HepG2 (cell line): ENCODE data around the gene XRN1. TPM values are rescaled to one million over a fixed set of nuclear protein-coding genes. Genes with fewer than 3 reads are reported as not detected.
"Not testable (repeated sequence)": the region's sequence is repeated elsewhere in the genome, so short reads cannot be mapped to it uniquely, and the experiment has no call there.

Source experiments
- ATF7 ChIP-seq, 2 experiments: fragments of 450-650 bp in 1 of 2; sonication (generic) in 1 of 2; formaldehyde crosslinking in 1 of 2; IDR thresholded peaks; 2 replicates each; pipeline versions ENCODE4 v1.4.0 to v1.6.1; 2016 to 2020; ENCODE audit warnings: antibody characterized with exemption in 1 of 2, mild to moderate bottlenecking in 1 of 2, missing genetic modification reagents in 1 of 2
- BCL6 ChIP-seq: IDR thresholded peaks from 2 replicates; pipeline ENCODE4 v1.6.1; 2016; ENCODE audit warnings: missing genetic modification reagents, missing compliant biosample characterization
- CCDC6 ChIP-seq: sonication (generic); formaldehyde crosslinking; IDR thresholded peaks from 2 replicates; pipeline ENCODE4 v1.8.1; 2022; ENCODE audit warnings: mild to moderate bottlenecking, missing genetic modification reagents, moderate library complexity
- CEBPG ChIP-seq: IDR thresholded peaks from 2 replicates; pipeline ENCODE4 v1.6.1; 2016
- EP300 ChIP-seq, 3 experiments: sonication (generic) in 1 of 3; formaldehyde crosslinking in 1 of 3; IDR thresholded peaks; 2 replicates each; pipeline versions ENCODE4 v1.5.1 to v1.6.1; 2011 to 2020; ENCODE audit warnings: low read depth in 2 of 3, low read length in 2 of 3, borderline replicate concordance in 1 of 3, improper control_type of control experiment in 1 of 3, mild to moderate bottlenecking in 1 of 3, missing genetic modification reagents in 1 of 3, moderate library complexity in 1 of 3
- FOXA1 ChIP-seq, 2 experiments: fragments of 450-650 bp in 1 of 2; sonication (generic) in 1 of 2; formaldehyde crosslinking in 1 of 2; IDR thresholded peaks; 2 replicates each; pipeline versions ENCODE4 v1.4.0 to v1.6.1; 2016 to 2020; ENCODE audit warnings: missing genetic modification reagents in 1 of 2
- GATA4 ChIP-seq: sonication (generic); IDR thresholded peaks from 2 replicates; pipeline ENCODE4 v1.6.1; 2016; ENCODE audit warnings: antibody characterized with exemption, low read depth, borderline replicate concordance
- HMG20A ChIP-seq: IDR thresholded peaks from 2 replicates; pipeline ENCODE4 v1.6.1; 2016; ENCODE audit warnings: borderline replicate concordance
- ISL2 ChIP-seq: sonication (generic); formaldehyde crosslinking; IDR thresholded peaks from 2 replicates; pipeline ENCODE4 v1.5.0; 2020; ENCODE audit warnings: missing genetic modification reagents
- KDM1A ChIP-seq: IDR thresholded peaks from 2 replicates; pipeline ENCODE4 v1.6.1; 2016; ENCODE audit warnings: missing compliant biosample characterization
- NFIC ChIP-seq: IDR thresholded peaks from 2 replicates; pipeline ENCODE4 v1.6.1; 2012; ENCODE audit warnings: mild to moderate bottlenecking, low read length, inconsistent platforms
- NR2F6 ChIP-seq, 2 experiments: IDR thresholded peaks; 2 replicates each; pipeline ENCODE4 v1.6.1; 2016; ENCODE audit warnings: antibody characterized with exemption in 1 of 2, mild to moderate bottlenecking in 1 of 2
- TEAD3 ChIP-seq: optimal IDR thresholded peaks from 2 replicates; pipeline ENCODE3; 2016; ENCODE audit warnings: borderline replicate concordance
- polyA plus RNA-seq, 8 experiments: library from polyadenylated mRNA; depleted of rRNA in 3 of 8; stranded (reverse) in 7 of 8; unstranded in 1 of 8; fragments of >200 nt; fragmentation: Illumina TruSeq in 4 of 8; extraction: Trizol in 4 of 8; gene quantifications; 2 replicates each; pipeline versions ENCODE4 v1.2.1 to v1.2.3, GENCODE V29; 2011 to 2016; ENCODE audit warnings: low read depth in 4 of 8, missing spikeins in 1 of 8, mixed read lengths in 1 of 8; ENCODE audit not compliant: insufficient read depth in 1 of 8
- total RNA-seq, 5 experiments: library from RNA; depleted of rRNA; stranded (reverse); fragments of >200 nt; fragmentation: Illumina TruSeq; extraction: Trizol; gene quantifications; 2 replicates each; pipeline ENCODE4 v1.2.3, GENCODE V29; 2016; ENCODE audit warnings: low read depth in 1 of 5
- TF ChIP-seq, protein P1 (sequence below): sonication (generic); formaldehyde crosslinking; IDR thresholded peaks from 2 replicates; pipeline ENCODE4 v1.4.0; 2020; ENCODE audit warnings: missing genetic modification reagents
- TF ChIP-seq, protein P2 (sequence below): sonication (generic); formaldehyde crosslinking; IDR thresholded peaks from 2 replicates; pipeline ENCODE4 v1.4.0; 2020; ENCODE audit warnings: missing genetic modification reagents, mild to moderate bottlenecking, borderline replicate concordance
- TF ChIP-seq, protein P3 (sequence below): IDR thresholded peaks from 2 replicates; pipeline ENCODE4 v1.4.0; 2020; ENCODE audit warnings: mild to moderate bottlenecking, missing genetic modification reagents
- TF ChIP-seq, protein P4 (sequence below), 2 experiments: sonication (generic) in 1 of 2; formaldehyde crosslinking in 1 of 2; IDR thresholded peaks; 2 replicates each; pipeline versions ENCODE4 v1.4.0 to v1.6.1; 2016 to 2020; ENCODE audit warnings: borderline replicate concordance in 1 of 2, low read depth in 1 of 2, mild to moderate bottlenecking in 1 of 2, missing genetic modification reagents in 1 of 2

Gene XRN1
- total and polyA plus RNA-seq, 2 of the 13 experiments (the other 11 are each of a cell fraction or from before 2014, with no cell fraction given), result 13.2 to 13.3 TPM

DNA sequence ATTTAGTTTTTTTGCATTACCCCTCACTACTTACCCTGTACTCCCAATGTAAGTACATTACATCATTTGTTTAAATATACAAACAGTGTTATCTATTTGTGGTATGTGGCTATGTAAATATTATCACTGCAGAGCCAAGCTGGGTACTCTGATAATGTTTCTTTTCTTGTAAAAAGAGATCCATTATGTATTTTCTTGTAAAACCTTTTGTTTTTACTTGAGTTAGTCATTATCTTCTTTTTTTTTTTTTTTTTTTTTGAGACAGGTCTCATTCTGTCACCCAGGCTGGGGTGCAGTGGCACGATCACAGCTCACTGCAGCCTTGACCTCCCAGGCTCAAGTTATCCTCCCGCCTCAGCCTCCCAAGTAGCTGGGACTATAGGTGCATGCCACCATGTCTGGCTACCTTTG is 131.9 kb downstream of the XRN1 start (continued):
- TF ChIP-seq, protein P1, sequence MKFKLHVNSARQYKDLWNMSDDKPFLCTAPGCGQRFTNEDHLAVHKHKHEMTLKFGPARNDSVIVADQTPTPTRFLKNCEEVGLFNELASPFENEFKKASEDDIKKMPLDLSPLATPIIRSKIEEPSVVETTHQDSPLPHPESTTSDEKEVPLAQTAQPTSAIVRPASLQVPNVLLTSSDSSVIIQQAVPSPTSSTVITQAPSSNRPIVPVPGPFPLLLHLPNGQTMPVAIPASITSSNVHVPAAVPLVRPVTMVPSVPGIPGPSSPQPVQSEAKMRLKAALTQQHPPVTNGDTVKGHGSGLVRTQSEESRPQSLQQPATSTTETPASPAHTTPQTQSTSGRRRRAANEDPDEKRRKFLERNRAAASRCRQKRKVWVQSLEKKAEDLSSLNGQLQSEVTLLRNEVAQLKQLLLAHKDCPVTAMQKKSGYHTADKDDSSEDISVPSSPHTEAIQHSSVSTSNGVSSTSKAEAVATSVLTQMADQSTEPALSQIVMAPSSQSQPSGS (CRISPR knock-in tag), result peak; percentile 97
- TF ChIP-seq HMG20A (CRISPR knock-in tag), result peak; percentile 86; the same call in 1 of the 2 replicates
- peak; percentile 89 for TF ChIP-seq ATF7 (IDR thresholded peaks at IDR 0.05)
- TF ChIP-seq ATF7 (CRISPR knock-in tag; IDR thresholded peaks at IDR 0.05); NR2F6 (CRISPR knock-in tag; IDR thresholded peaks at IDR 0.05); EP300 (CRISPR knock-in tag; IDR thresholded peaks at IDR 0.05; ENCODE audit: borderline replicate concordance): not testable (repeated sequence)
- peak; percentile 45; the same call in 1 of the 2 replicates for TF ChIP-seq BCL6 (CRISPR knock-in tag)
- TF ChIP-seq, protein P2, sequence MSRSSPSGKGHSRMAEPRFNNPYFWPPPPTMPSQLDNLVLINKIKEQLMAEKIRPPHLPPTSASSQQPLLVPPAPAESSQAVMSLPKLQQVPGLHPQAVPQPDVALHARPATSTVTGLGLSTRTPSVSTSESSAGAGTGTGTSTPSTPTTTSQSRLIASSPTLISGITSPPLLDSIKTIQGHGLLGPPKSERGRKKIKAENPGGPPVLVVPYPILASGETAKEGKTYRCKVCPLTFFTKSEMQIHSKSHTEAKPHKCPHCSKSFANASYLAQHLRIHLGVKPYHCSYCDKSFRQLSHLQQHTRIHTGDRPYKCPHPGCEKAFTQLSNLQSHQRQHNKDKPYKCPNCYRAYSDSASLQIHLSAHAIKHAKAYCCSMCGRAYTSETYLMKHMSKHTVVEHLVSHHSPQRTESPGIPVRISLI (CRISPR knock-in tag), result peak; percentile 83
- TF ChIP-seq, protein P3, sequence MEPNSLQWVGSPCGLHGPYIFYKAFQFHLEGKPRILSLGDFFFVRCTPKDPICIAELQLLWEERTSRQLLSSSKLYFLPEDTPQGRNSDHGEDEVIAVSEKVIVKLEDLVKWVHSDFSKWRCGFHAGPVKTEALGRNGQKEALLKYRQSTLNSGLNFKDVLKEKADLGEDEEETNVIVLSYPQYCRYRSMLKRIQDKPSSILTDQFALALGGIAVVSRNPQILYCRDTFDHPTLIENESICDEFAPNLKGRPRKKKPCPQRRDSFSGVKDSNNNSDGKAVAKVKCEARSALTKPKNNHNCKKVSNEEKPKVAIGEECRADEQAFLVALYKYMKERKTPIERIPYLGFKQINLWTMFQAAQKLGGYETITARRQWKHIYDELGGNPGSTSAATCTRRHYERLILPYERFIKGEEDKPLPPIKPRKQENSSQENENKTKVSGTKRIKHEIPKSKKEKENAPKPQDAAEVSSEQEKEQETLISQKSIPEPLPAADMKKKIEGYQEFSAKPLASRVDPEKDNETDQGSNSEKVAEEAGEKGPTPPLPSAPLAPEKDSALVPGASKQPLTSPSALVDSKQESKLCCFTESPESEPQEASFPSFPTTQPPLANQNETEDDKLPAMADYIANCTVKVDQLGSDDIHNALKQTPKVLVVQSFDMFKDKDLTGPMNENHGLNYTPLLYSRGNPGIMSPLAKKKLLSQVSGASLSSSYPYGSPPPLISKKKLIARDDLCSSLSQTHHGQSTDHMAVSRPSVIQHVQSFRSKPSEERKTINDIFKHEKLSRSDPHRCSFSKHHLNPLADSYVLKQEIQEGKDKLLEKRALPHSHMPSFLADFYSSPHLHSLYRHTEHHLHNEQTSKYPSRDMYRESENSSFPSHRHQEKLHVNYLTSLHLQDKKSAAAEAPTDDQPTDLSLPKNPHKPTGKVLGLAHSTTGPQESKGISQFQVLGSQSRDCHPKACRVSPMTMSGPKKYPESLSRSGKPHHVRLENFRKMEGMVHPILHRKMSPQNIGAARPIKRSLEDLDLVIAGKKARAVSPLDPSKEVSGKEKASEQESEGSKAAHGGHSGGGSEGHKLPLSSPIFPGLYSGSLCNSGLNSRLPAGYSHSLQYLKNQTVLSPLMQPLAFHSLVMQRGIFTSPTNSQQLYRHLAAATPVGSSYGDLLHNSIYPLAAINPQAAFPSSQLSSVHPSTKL (CRISPR knock-in tag), result peak; percentile 86
- TF ChIP-seq CEBPG (CRISPR knock-in tag), result peak; percentile 44; the same call in 1 of the 2 replicates
- TF ChIP-seq NFIC, result peak; percentile 43; the same call in 1 of the 2 replicates
- peak; percentile 33; the same call in 1 of the 2 replicates for TF ChIP-seq NR2F6 (IDR thresholded peaks at IDR 0.05)
- peak; percentile 66; the same call in 1 of the 2 replicates for TF ChIP-seq KDM1A (CRISPR knock-in tag)
- TF ChIP-seq EP300 (IDR thresholded peaks at IDR 0.05; ENCODE audit: low read depth in 2 of 2, low read length in 2 of 2), result 0 out of 4 replicates have a peak, but pooled peaks of 1 of the 2 experiments have one; percentile 47
- TF ChIP-seq, protein P4, sequence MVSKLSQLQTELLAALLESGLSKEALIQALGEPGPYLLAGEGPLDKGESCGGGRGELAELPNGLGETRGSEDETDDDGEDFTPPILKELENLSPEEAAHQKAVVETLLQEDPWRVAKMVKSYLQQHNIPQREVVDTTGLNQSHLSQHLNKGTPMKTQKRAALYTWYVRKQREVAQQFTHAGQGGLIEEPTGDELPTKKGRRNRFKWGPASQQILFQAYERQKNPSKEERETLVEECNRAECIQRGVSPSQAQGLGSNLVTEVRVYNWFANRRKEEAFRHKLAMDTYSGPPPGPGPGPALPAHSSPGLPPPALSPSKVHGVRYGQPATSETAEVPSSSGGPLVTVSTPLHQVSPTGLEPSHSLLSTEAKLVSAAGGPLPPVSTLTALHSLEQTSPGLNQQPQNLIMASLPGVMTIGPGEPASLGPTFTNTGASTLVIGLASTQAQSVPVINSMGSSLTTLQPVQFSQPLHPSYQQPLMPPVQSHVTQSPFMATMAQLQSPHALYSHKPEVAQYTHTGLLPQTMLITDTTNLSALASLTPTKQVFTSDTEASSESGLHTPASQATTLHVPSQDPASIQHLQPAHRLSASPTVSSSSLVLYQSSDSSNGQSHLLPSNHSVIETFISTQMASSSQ (IDR thresholded peaks at IDR 0.05; ENCODE audit: low read depth), result not testable (repeated sequence)
- TF ChIP-seq, protein P4 (CRISPR knock-in tag; IDR thresholded peaks at IDR 0.05; ENCODE audit: borderline replicate concordance), result peak; percentile 36; the same call in 1 of the 2 replicates
- TF ChIP-seq GATA4, result peak; percentile 42; the same call in 1 of the 2 replicates
- TF ChIP-seq ISL2 (CRISPR knock-in tag), result peak; percentile 51; the same call in 1 of the 2 replicates
- TF ChIP-seq TEAD3 (CRISPR knock-in tag), result peak; percentile 65
- 0 out of 2 replicates have a peak, but pooled peaks have one; percentile 42 for TF ChIP-seq CCDC6
- peak; percentile 82 for TF ChIP-seq FOXA1 (IDR thresholded peaks at IDR 0.05)
- TF ChIP-seq FOXA1 (CRISPR knock-in tag; IDR thresholded peaks at IDR 0.05), result peak; percentile 79
